RWPE2 (cell line): ENCODE data around the gene CLASP1.
"Not testable (repeated sequence)": the region's sequence is repeated elsewhere in the genome, so short reads cannot be mapped to it uniquely, and the experiment has no call there.

Experiments
- ATAC-seq: fragments of 200-7000 bp; cut with Tn5 transposase; 3 replicates; pipeline ENCODE4 v1.9.1; 2021; ENCODE audit warnings: low read depth
- DNase-seq: peaks from one replicate; pipeline ENCODE4 v3.0.0-alpha.2; 2020; ENCODE audit warnings: low spot score
- H3K27ac ChIP-seq: fragments of 450-650 bp; 2 replicates; pipeline ENCODE4 v1.5.1; 2017; ENCODE audit warnings: mild to moderate bottlenecking; ENCODE audit not compliant: poor library complexity, severe bottlenecking
- H3K27me3 ChIP-seq: fragments of 250-450 bp; sonication (Bioruptor Pico); 2 replicates; pipeline ENCODE4 v1.5.1; 2021; ENCODE audit warnings: mild to moderate bottlenecking, moderate library complexity; ENCODE audit not compliant: insufficient read depth, poor library complexity, severe bottlenecking
- H3K36me3 ChIP-seq: fragments of 250-450 bp; sonication (Bioruptor Pico); 2 replicates; pipeline ENCODE4 v1.5.1; 2020; ENCODE audit warnings: low read depth, mild to moderate bottlenecking, moderate library complexity
- H3K4me1 ChIP-seq: fragments of 250-450 bp; sonication (Bioruptor Pico); 2 replicates; pipeline ENCODE4 v1.5.1; 2021; ENCODE audit warnings: mild to moderate bottlenecking, moderate library complexity; ENCODE audit not compliant: insufficient read depth, poor library complexity, severe bottlenecking
- H3K4me3 ChIP-seq: fragments of 250-450 bp; sonication (Bioruptor Pico); 2 replicates; pipeline ENCODE4 v1.5.1; 2021; ENCODE audit warnings: mild to moderate bottlenecking, moderate library complexity; ENCODE audit not compliant: severe bottlenecking
- H3K9me3 ChIP-seq: fragments of 250-450 bp; sonication (Bioruptor Pico); 2 replicates; pipeline ENCODE4 v1.5.1; 2021; ENCODE audit warnings: mild to moderate bottlenecking, moderate library complexity; ENCODE audit not compliant: severe bottlenecking
- CTCF ChIP-seq: fragments of 450-650 bp; IDR thresholded peaks from one replicate; pipeline ENCODE4 v1.5.1; 2017; ENCODE audit warnings: mild to moderate bottlenecking, moderate library complexity; ENCODE audit not compliant: poor library complexity, severe bottlenecking

Gene CLASP1

DNA sequence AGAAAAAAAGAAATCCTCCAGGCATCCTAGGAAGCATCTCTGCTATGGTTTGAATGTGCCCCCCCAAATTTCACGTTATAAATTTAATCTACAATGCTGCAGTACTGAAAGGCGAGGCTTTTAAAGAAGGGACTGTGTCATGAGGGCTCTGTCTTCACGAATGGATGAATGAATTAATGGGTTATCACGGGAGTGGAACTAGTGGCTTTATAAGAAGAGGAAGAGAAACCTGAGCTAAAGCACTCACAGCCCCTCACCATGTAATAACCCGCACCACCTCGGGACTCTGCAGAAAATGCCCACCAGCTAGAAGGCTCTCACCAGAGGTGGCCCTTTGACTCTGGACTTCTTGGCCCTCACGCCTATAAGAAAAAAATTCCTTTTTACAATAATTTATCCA, 90.9 kb downstream of the CLASP1 start:
- H3K4me3 ChIP-seq, result no peak overlapping the region
- no peak overlapping the region for H3K27ac ChIP-seq
- H3K27me3 ChIP-seq, result no peaks in the 10 kb centered on the region
- no peaks in the 10 kb centered on the region for H3K36me3 ChIP-seq
- ATAC-seq (no peak), DNase-seq (no peak)
- H3K9me3 ChIP-seq, result no peaks in the 10 kb centered on the region
- H3K4me1 ChIP-seq, result peaks cover 15% of the 10 kb centered on the region
- TF ChIP-seq CTCF, result no peak

DNA sequence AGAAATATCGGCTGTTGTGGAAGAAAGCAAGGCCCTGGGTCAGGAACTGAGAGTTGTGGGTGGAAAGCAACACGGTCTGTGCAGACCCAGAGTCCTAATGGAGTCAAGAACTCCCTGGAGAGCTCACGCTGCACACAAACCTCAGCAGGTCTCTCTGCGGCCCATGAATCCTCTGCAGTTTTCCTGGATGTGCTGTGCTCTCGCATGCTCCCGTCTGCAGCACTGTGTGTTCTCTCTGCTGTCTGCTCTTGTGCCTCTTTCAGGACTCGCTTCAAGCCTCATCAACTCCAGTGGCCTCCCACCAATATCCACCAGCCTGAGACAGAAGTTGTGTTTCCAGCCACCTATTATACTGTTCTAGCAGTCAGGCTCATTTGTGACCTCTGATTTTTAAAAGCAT, 94.3 kb downstream of the CLASP1 start:
- no peaks in the 10 kb centered on the region for H3K36me3 ChIP-seq
- no peak for TF ChIP-seq CTCF

DNA sequence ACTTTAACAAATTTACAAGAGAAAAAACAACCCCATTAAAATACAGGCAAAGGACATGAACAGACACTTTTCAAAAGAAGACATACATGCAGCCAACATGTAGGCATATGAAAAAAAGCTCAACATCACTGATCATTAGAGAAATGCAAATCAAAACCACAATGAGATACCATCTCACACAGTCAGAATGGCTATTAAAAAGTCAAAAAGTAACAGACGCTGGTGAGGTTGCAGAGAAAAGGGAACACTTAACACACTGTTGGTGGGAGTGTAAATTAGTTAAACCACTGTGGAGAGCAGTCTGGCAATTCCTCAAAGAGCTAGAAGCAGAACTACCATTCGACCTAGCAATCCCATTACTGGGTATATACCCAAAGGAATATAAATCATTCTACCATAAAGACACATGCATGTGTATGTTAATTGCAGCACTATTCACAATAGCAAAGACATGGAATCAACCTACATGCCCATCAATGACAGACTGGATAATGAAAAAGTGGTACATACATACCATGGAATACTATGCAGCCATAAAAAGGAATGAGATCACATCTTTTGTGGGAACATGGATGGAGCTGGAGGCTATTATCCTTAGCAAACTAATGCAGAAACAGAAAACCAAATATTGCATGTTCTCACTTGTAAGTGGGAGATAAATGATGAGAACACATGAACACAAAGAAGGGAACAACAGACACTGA, 96.6 kb downstream of the CLASP1 start:
- H3K27me3 ChIP-seq, H3K27ac ChIP-seq, H3K9me3 ChIP-seq, H3K4me1 ChIP-seq, DNase-seq, ATAC-seq, H3K36me3 ChIP-seq, H3K4me3 ChIP-seq: not testable (repeated sequence)

More for the DNA sequence above, 94.3 kb downstream of the CLASP1 start:
- no peaks in the 10 kb centered on the region for H3K9me3 ChIP-seq
- ATAC-seq (no peak), DNase-seq (no peak)
- no peak overlapping the region for H3K4me3 ChIP-seq
- H3K27me3 ChIP-seq, result no peaks in the 10 kb centered on the region
- H3K27ac ChIP-seq, result no peak overlapping the region
- H3K4me1 ChIP-seq, result no peaks in the 10 kb centered on the region

GRCh38 chr2:121550669-121551068, 98.6 kb downstream of the CLASP1 start:
- Histone ChIP-seq H3K36me3 (no peaks in the 10 kb centered on the region), H3K27ac (no peak overlapping the region), H3K9me3 (no peaks in the 10 kb centered on the region), H3K27me3 (no peaks in the 10 kb centered on the region), H3K4me1 (no peaks in the 10 kb centered on the region), H3K4me3 (no peak overlapping the region)
- ATAC-seq (no peak), DNase-seq (no peak)
- TF ChIP-seq CTCF, result no peak

DNA sequence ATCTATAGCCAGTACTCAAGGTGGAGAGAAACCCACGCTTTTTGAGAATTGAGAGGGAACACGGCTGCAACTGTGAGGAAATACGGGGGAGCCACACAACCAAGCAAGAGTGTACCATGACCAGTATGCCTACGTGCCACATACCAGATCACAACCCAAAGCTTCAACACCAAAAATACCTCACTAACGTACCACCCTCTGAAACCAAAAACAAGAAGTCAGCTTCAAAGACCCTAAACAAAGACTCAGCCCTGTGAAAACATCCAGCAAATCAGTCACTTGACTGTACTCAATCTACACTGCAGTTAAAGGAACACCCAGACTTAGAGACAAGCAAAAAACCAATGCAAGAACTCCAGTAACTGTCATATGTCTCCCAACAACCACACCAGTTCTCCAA, 101.6 kb downstream of the CLASP1 start:
- no peaks in the 10 kb centered on the region for H3K9me3 ChIP-seq
- no peaks in the 10 kb centered on the region for H3K27me3 ChIP-seq
- peaks cover 4% of the 10 kb centered on the region for H3K4me1 ChIP-seq
- H3K36me3 ChIP-seq, result no peaks in the 10 kb centered on the region
- no peak overlapping the region for H3K4me3 ChIP-seq
- TF ChIP-seq CTCF, result no peak
- H3K27ac ChIP-seq, result no peak overlapping the region
- ATAC-seq (no peak), DNase-seq (no peak)
